ENCODE data around the gene RAD51B. TPM values are rescaled to one million over a fixed set of nuclear protein-coding genes. Genes with fewer than 3 reads are reported as not detected.

RAD51B gene
- total RNA-seq, 1 experiment from 2014 or later = 23.3 TPM

DNA sequence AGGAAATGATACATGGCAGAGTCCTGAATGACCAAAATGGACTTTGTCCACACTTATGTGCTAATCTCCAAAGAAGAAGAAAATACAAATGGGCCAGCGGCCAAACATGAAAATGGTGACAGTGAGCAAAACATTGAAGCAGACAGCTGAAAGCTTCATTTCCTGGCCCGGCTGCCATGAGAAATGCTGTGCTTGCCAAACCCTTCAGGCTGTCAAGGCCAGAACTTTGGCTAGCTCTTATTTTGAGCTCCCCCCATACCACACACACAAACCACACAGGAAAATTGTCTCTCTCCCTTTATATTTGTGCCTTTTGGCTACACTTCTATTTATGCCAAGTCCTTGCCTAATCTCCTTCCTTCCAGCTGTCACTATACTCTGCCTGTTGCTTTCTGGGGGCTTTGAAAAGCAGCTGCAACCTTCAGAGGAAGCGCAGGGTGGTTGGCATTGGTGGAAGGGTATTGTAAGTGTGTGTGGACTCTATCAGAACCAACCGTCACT, 323.8 kb downstream of the RAD51B start:
- peak; percentile 24 for DNase-seq (ENCODE audit: low spot score)
- Histone ChIP-seq H3K4me3 (ENCODE audit: low read depth, low read length, poor library complexity, severe bottlenecking) (no peak overlapping the region), H3K36me3 (ENCODE audit: insufficient read depth, low read length, poor library complexity, severe bottlenecking) (no peaks in the 10 kb centered on the region), H3K4me1 (ENCODE audit: insufficient read depth, low read length, poor library complexity, severe bottlenecking) (peaks cover 70% of the 10 kb centered on the region), H3K27me3 (replicated peaks; ENCODE audit: insufficient read depth, low read depth, low read length, poor library complexity) (no peaks in the 10 kb centered on the region), H3K27ac (ENCODE audit: low read depth, low read length, poor library complexity, severe bottlenecking) (no peak overlapping the region), H3K9me3 (ENCODE audit: low read depth, low read length, poor library complexity, severe bottlenecking) (no peaks in the 10 kb centered on the region)
- intact Hi-C loops (cut with micrococcal nuclease; ENCODE audit: unreplicated experiment) = no loop called here
- BruUV-seq (replicated peaks) = no TSS peak
- no peak for TF ChIP-seq EZH2 (IDR thresholded peaks at IDR 0.05; ENCODE audit: borderline replicate concordance, low read depth, low read length, poor library complexity, severe bottlenecking)
- TF ChIP-seq CTCF (conservative IDR thresholded peaks at IDR 0.05; ENCODE audit: low read depth, low read length) = no peak
- POLR2A ChIA-PET (ENCODE audit: low non-redundant PET) = no interaction called here
- CTCF ChIA-PET = no interaction called here

DNA sequence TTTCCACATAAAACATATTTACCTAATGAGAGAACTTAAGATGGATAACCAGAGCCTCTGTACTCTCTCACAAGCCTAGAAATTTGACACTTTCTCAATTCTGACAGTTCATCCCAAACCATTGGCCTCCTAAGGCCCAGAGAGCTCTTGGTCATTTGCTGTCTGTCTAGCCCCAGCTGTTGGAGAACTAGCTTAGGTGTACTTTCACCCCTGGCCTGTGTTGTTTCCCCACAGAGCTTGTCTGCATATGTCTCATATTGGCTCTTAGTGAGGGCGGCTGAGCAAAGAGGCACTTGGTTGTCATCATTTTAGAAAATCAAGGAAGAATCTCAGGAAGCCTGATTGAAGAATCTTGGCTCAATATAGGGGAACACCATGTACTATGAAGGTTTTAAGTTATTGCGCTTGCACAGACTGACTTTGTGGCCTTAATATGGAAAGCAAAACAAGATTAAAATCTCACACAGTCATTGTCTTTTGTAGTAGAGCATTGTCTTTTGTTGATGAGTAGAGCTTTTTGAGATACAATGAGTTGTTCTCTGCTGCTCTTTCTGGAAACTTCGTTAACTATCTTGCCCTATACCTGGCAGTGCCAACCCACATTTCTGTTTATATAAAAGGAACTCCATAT, 324.6 kb downstream of the RAD51B start:
- Histone ChIP-seq H3K27me3 (replicated peaks; ENCODE audit: insufficient read depth, low read depth, low read length, poor library complexity) (no peaks in the 10 kb centered on the region), H3K4me1 (ENCODE audit: insufficient read depth, low read length, poor library complexity, severe bottlenecking) (peaks cover 63% of the 10 kb centered on the region)

DNA sequence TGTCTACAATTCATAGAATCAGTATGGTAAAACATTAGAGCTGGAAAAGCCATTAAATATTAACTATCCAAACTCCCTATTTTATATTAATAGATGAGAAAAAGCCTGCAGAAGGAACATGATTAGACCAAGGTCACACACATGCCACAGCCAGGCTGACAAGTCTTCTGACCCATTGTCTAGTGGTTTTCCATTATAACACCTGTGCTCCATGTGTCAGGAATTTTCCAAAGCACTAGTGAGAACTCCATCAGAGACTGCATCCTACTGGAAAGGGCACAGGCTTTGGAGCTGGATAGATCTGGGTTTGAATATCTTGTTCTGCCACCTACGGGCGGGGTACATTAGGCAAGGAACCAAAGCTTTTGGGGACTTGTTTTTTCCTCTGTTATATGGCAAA, 325.5 kb downstream of the RAD51B start:
- POLR2A ChIA-PET (ENCODE audit: low non-redundant PET) = no interaction called here

More for the DNA sequence above, 324.6 kb downstream of the RAD51B start:
- intact Hi-C loops (cut with micrococcal nuclease; ENCODE audit: unreplicated experiment) = no loop called here
- no peak for DNase-seq (ENCODE audit: low spot score)
- Histone ChIP-seq H3K36me3 (ENCODE audit: insufficient read depth, low read length, poor library complexity, severe bottlenecking) (no peaks in the 10 kb centered on the region), H3K4me3 (ENCODE audit: low read depth, low read length, poor library complexity, severe bottlenecking) (no peak overlapping the region), H3K27ac (ENCODE audit: low read depth, low read length, poor library complexity, severe bottlenecking) (no peak overlapping the region), H3K9me3 (ENCODE audit: low read depth, low read length, poor library complexity, severe bottlenecking) (no peaks in the 10 kb centered on the region)
- TF ChIP-seq CTCF (conservative IDR thresholded peaks at IDR 0.05; ENCODE audit: low read depth, low read length) = no peak
- TF ChIP-seq EZH2 (IDR thresholded peaks at IDR 0.05; ENCODE audit: borderline replicate concordance, low read depth, low read length, poor library complexity, severe bottlenecking) = no peak
- no TSS peak for BruUV-seq (replicated peaks)
- ChIA-PET CTCF (no interaction called here), POLR2A (ENCODE audit: low non-redundant PET) (no interaction called here)

More for the DNA sequence above, 325.5 kb downstream of the RAD51B start:
- H3K36me3 ChIP-seq (ENCODE audit: insufficient read depth, low read length, poor library complexity, severe bottlenecking) = no peaks in the 10 kb centered on the region
- CTCF ChIA-PET = no interaction called here
- H3K9me3 ChIP-seq (ENCODE audit: low read depth, low read length, poor library complexity, severe bottlenecking) = no peaks in the 10 kb centered on the region
- no peak overlapping the region for H3K27ac ChIP-seq (ENCODE audit: low read depth, low read length, poor library complexity, severe bottlenecking)
- no peak overlapping the region for H3K4me3 ChIP-seq (ENCODE audit: low read depth, low read length, poor library complexity, severe bottlenecking)
- DNase-seq (ENCODE audit: low spot score) = no peak
- no TSS peak for BruUV-seq (replicated peaks)
- no peaks in the 10 kb centered on the region for H3K27me3 ChIP-seq (replicated peaks; ENCODE audit: insufficient read depth, low read depth, low read length, poor library complexity)
- peaks cover 54% of the 10 kb centered on the region for H3K4me1 ChIP-seq (ENCODE audit: insufficient read depth, low read length, poor library complexity, severe bottlenecking)
- intact Hi-C loops (cut with micrococcal nuclease; ENCODE audit: unreplicated experiment) = no loop called here
- TF ChIP-seq CTCF (conservative IDR thresholded peaks at IDR 0.05; ENCODE audit: low read depth, low read length) (no peak), EZH2 (IDR thresholded peaks at IDR 0.05; ENCODE audit: borderline replicate concordance, low read depth, low read length, poor library complexity, severe bottlenecking) (no peak)

Measured in A673 (cell line).